HG03097 (cell line): Measurements from ENCODE around the gene OR2B6.
"Not testable (repeated sequence)": the region's sequence is repeated elsewhere in the genome, so short reads cannot be mapped to it uniquely, and the experiment has no call there.

ENCODE experiments used
- ATAC-seq: cut with Tn5 transposase; IDR thresholded peaks from one replicate; pipeline ENCODE4 v1.9.1; 2021; ENCODE audit not compliant: unreplicated experiment, low FRiP score

The OR2B6 gene

GRCh38 chr6:27956941-27957340, at the start of gene OR2B6:
Gene OR2B6 (plus strand): TSS chr6:27957241. CDS start chr6:27957241, 0 bp downstream.
- no peak for ATAC-seq

DNA sequence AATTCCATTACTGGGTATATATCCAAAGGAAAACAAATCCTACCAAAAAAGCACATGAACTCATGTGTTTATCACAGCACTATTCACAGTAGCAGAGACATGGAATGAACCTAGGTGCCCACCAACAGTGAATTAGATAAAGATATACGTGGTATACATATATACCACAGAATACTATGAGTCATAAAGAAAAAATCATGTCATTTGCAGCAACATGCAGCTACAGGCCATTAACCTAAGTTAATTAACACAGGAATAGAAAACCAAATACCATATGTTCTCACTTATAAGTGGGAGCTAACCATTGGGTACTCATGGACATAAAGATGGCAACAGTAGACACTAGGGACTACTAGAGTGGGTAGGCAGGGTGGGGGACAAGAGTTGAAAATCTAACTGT, 49.0 kb upstream of the OR2B6 start:
- no peak for ATAC-seq

DNA sequence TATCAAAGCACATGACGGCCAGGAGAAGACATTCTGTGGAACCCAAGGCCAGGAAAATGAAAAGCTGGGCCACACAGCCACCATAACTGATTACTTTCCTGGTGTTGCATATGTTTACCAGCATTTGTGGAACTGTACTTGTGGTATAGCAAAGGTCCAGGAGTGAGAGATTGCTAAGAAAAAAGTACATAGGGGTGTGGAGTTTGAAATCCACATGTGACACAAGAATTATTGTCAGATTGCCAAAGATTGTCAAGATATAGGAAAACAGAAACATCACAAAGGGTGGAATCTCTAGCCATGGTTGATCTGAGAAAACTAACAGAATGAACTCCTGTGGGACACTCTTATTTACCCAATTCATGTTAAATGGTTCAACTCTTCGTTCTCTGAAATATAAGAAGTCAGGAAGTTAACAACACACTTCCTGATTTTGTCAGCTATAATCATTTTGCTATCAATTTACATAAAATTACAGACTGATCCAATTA, 45.0 kb upstream of the OR2B6 start, which contains the start of gene OR2B2:
TSS of gene OR2B2 (minus strand) at position 441 of the 491 bp plus-strand sequence. CDS start at position 364, 77 bp downstream.
- no peak for ATAC-seq

DNA sequence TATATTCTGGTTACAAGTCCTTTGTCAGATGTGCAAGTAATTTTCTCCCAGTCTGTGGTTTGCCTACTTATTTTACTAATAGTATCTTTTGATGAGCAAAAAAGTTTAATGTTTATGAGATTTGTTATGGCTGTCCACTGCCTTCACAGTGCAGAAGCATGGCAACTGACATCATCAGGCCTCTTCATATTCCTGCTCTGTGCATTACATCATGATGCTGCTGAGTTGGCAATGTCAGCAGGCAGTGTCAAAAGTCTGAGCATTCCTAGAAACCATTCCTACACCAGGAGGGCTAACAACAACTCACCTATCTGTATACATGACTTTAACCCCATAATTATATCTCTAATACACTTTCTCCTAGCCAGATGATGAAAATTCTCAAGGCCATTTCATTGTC, 34.1 kb upstream of the OR2B6 start:
- no peak for ATAC-seq

GRCh38 chr6:27924179-27924578, 32.9 kb upstream of the OR2B6 start:
- ATAC-seq, result no peak

DNA sequence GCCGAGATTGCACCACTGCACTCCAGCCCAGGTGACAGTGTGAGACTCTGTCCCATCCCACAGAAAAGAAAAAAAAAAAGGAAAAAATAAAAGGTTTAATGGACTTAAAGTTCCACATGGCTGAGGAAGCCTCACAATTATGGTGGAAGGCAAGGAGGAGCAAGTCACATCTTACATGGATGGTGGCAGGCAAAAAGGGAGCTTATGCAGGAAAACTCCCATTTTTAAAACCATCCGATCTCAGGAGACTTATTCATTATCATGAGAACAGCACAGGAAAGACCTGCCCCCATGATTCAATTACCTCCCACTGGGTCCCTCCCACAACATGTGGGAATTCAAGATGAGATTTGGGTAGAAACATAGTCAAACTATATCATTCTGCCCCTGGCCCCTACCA, 29.0 kb upstream of the OR2B6 start:
- ATAC-seq, result not testable (repeated sequence)

GRCh38 chr6:27929930-27930329, 27.1 kb upstream of the OR2B6 start:
- ATAC-seq, result not testable (repeated sequence)

- ATAC-seq, result no peak
Observed at GRCh38 chr6:27931209-27931608, 25.8 kb upstream of the OR2B6 start.

GRCh38 chr6:27940766-27941165, 16.3 kb upstream of the OR2B6 start:
- no peak for ATAC-seq

GRCh38 chr6:27943072-27943471, 14.0 kb upstream of the OR2B6 start:
- not testable (repeated sequence) for ATAC-seq

DNA sequence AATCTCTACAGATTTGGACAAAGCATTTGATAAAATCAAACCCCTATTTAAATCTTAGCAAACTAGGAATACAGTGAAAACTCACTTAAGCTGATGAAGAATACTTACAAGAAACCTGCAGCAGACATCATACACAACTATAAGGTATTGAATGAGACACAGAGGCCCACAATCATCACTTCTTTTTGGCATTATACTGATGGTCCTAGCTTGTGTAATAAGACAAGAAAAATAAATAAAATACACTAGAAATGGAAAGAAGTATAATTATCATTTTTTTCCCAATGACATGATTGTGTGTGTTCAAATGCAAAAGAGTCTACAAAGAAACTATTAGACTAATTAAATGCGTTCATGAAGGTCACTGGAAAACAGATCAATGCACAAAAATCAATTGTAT, 8.8 kb upstream of the OR2B6 start:
- no peak for ATAC-seq

GRCh38 chr6:27951040-27951439, 6.0 kb upstream of the OR2B6 start:
- no peak for ATAC-seq

DNA sequence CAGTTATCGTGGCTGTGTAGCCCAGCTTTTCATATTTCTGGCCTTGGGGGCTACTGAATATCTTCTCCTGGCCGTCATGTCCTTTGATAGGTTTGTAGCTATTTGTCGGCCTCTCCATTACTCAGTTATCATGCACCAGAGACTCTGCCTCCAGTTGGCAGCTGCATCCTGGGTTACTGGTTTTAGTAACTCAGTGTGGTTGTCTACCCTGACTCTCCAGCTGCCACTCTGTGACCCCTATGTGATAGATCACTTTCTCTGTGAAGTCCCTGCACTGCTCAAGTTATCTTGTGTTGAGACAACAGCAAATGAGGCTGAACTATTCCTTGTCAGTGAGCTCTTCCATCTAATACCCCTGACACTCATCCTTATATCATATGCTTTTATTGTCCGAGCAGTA, 475 bp downstream of the OR2B6 start:
- no peak for ATAC-seq

- no peak for ATAC-seq
Observed at GRCh38 chr6:27962506-27962905, 5.5 kb downstream of the OR2B6 start.

- ATAC-seq, result no peak
Observed at GRCh38 chr6:27966044-27966443, 9.0 kb downstream of the OR2B6 start.

- ATAC-seq, result no peak
Observed at GRCh38 chr6:27966816-27967426, 9.9 kb downstream of the OR2B6 start.

GRCh38 chr6:27970444-27970843, 13.4 kb downstream of the OR2B6 start:
- no peak for ATAC-seq

DNA sequence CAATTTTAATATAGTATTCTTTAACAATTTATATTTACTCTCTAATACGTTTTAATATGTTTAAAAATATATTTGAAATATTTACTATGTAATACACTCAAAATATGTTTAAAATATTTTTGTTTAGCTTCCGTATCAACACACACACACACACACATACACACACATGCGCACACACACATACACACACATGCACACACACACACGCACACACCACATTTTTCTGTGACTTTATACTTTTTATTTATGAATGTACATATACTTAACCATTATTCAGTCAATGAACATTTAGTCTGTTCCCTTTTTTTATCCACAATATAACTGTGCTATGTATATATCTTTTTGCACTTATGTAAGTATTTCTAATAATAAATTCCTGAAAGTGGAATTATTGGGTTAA, 15.7 kb downstream of the OR2B6 start:
- no peak for ATAC-seq

GRCh38 chr6:27977387-27977786, 20.3 kb downstream of the OR2B6 start:
- no peak for ATAC-seq

GRCh38 chr6:27978705-27979104, 21.7 kb downstream of the OR2B6 start:
- no peak for ATAC-seq

DNA sequence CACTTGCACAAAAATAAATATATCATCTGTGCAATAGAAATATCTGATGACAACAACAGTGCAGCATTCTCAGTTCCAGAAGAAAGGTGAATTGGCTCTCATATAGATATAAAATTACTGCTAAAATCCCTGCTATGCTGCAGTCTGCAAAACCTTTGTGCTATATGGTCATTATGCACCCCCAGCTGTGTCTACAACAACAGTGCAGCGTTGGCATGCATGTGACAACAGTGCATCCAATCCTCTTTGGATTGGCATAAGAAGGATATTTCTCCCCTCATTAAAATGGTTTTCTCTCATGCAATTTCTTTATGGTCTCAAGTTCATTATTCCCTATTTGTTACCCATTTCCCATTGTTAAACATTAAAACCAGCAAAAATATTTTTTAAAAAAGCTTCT, 23.1 kb downstream of the OR2B6 start:
- ATAC-seq, result no peak

DNA sequence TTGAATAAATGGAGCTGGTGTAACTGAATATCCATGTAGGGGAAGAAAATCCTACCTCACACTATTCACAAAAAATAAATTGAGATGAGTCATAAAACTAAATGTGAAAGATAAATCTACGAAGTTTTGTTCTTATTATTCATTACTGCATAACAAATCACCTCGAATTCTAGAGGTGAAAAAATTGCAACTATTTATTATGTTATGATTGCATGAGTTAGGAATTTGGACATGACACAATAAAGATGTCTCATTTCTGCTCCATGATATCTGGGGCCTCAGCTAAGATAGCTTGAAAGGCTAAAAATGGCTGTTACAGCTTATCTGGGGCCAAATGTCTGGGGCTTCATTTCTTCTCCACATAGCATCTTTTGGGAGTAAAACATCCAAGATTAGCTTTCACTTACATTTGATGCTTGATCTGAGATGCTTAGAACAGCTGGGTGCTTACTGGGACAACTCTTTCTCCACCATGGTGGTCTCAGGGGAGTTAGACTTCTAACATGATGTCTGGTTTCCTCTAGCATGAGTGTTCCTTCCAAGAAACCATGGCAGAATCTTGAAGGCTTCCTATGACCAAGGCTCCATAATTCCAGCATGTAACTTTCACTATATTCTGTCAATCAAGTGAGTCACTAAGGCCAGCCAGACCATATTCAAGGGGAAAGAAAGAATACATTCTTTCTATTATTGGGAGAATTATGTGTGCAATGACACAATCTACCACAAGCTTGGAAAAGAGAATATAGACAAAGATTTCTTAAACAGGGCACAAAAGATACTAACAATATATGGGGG, 30.1 kb downstream of the OR2B6 start:
- ATAC-seq, result no peak
